Fibroblast of peridontal ligament (primary cell): ENCODE measurements around the gene FSIP1.

Experiments
- DNase-seq: peaks from one replicate; pipeline ENCODE4 v3.0.0-alpha.2; 2010; ENCODE audit errors: extremely low read depth

Gene FSIP1

DNA sequence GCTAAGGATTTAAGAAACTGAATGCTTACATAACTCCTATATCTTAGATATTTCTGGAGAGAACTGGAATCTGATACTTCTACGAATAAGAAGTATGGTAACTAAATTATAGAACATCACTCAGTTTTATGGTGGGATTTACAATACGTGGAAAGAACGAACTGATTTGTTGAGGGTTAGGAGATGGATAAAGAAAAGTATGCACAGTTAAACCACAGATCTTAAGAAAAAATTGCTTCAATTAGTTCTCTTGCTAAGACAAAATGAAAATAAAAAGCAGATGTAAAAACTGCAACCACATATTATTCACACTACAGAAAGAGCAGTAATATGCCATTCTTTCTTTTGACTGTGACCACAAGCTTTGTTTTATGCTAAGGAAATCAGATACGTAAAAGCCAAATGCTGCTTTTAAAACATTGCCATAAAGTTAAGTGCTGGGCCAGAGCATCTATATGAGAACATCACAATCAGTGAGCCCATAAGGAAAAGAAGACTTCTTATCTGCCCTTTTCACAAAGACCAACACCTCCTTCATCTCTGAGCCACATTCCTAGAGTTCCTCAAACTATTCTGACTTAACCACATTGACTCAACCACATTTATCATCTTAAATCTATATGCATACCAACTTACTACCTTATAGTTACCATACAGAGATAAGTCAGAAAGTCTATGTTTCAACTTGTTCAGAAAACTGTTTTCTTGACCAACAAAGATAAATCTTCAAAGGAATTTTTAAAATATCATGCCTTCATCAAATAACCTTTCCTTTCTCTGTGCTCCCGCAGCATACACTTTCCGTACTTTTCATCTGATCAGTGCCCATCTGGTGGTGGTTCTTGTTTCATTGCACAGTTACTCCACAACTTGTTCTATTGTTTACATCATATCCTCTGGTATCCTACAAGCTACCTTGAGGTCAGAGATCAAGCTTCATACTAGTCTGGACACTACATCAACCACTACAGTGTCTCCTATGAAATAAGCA is 61.7 kb downstream of the FSIP1 start:
- peak; percentile 95 for DNase-seq

DNA sequence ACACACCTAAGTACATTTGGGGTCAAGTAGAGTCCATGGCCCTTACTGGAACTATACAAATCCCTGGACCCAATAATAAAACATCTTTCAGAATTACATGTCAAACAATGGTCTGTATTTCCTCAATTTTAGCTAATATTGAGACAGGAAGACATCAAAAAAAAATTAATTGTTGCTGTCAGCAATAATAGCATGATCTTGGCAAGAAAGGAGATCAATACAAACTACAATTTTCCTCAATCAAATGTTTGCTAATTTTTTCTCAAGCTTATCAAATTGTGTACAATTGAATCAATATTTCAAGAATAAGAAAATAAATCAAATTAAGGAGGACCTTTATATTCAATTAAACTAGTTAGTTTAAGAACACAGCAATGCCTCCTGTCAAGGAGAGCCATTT is 62.6 kb downstream of the FSIP1 start:
- no peak for DNase-seq

DNA sequence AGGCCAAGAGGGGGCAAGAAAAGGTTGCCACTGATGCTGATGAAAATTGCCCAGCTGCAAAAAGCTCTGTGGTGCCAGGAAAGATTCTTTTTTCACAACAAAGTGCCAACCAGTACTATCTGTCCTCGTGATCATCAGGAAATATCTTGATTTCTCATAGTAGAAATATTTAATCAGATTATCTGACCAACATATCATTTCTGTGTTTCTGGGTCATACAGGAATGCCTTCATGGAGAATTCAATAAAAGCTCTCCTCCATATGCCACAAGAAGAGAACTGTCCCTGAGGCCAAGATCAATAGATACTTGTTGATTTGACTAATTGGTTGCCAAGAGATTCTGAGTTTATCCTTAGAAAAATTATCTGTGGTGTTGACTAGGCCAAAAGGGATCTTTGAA is 63.5 kb downstream of the FSIP1 start:
- DNase-seq = no peak

DNA sequence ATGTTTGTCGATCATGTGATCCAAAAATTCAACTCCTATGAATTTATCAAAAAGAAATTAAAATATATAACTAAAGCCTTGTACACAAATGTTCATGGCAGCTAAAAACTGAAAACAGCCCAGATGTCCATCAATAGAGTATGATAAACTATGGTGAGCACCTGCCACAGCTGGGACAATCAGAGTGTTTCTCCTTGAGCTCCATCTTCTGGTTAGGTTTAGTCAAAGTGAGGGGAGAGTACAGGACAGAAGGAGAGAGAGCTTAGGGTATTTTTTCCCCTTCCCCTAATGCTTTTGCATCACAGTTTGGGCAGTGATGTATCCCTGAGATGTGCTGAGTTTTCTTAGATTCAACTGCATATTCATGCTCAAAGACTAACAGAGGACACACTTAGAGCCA is 65.5 kb downstream of the FSIP1 start:
- DNase-seq = no peak

DNA sequence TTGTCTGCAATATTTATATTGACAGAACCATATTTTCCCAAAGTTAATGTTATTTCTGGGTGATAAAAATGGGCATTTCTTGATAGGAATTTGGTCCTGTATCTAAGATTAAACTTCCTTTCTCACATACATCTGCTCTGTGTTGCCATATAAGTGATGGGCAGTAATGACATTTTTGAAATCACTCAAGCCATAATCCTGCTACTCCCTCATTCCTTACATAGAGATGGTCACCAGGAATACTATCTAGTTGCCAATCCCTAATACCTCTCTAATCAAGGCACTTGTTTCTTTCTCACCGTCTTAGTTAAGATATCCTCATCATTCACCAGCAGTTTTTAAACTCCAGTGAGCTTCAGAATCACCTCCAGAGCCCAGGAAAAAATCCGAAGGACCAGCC is 68.4 kb downstream of the FSIP1 start:
- no peak for DNase-seq

DNA sequence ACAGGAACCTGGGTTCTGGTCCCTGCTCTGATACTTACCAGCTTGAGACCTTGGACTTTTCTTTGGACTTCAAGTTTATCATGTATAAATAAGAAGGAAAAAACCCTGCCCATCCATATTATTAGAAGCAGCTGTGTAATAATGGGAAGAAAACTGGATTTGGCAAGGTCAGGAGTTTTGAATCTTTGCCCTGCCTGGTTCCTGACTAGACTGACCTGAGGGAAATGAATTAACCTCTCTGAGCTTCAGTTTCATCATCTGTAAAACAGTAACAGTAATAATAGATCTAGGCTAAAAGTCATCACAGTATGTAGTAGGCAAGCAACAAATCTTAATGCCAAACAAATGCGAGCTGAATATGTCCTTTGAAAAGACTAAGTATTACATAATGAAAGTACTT is 68.8 kb downstream of the FSIP1 start:
- peak; percentile 71 for DNase-seq

DNA sequence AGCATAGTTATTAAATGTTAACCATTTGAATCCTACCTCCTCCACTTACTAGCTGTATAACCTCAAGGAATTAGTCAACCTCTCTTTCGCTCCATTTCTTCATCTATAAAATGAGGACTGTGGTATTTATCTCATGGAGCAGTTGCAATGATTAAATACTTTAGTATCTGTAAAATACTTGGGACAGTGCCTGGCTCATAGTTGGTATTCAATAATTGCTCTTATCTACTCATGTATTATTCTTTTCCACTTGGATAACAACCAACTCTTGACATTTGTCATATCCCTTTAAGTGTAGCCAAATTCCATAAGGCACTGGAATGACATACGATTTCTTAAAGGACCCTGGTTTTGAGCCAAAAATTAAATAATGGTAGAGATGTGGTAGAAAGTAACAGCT is 72.0 kb downstream of the FSIP1 start:
- no peak for DNase-seq

DNA sequence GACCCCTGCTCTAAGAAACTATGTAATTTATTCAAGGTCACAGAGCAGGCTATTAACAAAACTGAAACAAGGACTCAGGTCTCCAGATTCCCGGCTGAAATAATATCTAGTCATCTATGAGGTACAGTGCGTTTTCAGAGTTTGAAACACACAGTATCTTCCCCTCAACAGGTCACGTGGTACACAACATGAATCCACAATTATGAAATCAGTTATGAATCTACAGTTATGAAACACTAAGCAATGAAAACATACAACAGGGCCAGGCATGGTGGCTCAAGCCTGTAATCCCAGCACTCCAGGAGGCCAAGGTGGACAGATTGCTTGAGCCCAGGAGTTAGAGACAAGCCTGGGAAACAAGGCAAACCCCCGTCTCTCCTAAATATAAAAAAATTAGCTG is 72.7 kb downstream of the FSIP1 start:
- DNase-seq = no peak

DNA sequence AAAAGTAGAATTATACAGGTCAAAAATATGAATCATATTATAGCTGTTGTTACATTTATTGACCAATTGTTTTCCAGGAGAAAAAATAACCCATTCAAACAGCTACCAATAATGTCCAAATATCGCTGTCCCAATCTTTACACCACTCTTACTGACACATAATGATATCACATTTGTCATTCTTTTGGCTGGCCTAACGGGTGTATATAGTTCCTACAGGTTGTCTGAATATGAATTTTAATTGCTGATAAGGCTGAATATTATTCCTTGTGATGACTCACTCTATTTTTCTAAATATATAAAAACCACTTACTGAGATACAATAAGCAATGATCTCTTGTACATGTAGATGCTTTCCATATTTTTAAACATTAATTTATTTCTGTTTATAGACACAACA is 76.4 kb downstream of the FSIP1 start:
- no peak for DNase-seq

DNA sequence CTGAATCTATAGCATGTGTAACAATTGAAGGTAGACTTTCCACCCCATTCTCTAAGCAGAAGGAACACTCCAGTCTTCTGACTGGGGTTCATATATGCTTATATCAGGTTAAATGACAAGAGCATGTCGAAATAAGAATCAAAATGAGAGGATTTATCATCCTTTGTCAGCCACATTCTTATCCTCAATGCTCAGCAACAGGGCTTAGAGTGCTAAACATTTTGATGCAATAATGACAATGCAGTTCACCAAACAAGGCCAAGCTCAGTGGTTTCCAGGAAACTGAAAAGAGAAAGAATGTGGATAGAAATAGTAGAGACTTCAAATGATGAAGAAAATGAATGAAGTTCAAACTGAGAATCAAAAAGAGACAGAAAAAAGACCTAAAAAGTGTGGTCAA is 78.0 kb downstream of the FSIP1 start:
- peak; percentile 89 for DNase-seq

DNA sequence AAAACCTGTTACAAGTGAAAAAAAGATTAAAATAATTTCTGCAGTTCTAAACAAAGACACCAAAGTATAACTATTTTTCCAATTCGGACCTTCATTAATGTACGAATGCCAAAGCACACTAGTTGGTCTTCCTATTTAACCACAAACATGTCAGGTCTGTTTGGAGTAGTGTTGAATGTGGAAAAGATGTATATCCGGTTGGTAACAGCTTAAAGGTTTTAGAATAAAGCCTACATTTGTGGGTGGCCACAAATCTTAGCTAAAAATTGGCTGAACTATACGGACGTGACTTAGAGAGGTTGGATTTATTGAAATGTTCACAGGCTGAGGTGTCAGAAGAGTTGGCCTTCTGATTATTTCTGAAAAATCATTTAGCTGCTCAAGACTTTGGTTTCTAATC is 78.4 kb downstream of the FSIP1 start:
- no peak for DNase-seq

DNA sequence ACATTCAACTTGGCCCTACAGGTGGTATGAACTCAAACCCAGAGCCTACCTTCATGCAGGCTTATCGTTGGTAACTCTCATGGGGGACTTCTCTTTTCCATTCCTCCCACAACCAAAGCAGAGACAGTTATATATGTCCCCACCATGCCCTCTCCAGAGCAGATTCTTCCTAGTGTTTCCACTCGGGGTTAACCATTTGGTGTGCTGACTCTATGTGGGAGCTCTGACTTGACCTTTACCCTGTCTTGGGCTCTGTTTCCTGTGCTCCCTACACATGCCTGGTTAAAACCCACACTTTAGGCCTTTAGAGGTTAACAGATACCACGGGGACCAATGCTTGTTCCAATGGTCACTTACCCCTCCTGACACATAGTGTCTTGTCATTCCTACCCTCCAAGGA is 80.7 kb downstream of the FSIP1 start:
- no peak for DNase-seq

DNA sequence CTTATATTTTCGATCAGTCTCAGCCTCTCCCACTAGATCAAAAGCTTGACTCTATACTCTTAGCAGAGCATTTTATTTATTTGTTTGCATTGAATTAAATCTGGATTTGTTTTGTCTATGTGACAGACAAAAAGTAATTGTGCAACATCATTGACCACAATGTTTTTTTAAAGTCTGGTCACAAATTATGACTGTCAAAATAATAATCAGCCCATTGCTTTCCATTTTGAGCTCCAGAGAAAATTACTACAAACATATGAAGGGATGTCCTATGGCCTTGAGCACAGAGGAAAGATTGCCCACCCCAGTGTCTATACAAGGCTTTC is 82.3 kb downstream of the FSIP1 start:
- DNase-seq = no peak

DNA sequence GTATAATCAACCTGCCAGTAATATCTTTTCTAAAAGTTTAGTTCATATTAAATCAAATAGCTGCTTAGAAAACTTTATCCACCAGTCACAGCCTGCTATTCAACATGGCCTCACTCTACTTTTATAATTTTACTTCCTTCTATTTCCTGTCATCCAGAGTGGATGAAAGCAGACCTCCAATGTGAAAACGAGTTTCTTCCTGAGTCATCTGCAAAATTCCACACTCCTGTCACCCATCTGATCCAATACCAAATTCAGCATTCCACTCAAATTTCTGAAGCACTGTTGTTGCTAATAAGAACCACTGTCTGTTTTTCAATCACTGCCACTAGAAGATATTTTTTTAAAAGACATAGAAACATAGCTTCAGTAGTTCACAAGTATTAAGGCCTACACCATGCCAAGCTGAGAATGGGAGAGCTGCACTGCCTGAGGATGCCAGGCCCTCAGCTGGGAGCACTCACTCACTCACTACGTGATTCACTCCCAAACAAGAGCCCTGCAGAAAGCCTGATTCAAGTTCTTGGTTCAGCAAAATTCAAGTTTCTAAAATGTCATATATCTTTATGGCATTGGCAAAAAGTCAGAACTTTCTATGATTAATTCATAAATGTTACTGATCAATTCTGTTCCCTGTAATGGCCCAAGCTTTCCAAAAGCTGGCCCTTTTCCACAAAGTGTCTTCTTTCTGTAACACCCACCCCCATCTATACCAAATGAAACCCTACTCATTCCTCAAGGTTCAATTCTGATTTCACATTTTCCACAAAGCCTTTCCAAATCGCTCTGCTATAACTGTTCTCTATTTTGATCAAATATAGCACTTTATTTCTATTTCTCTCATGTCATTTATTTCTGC is 82.9 kb downstream of the FSIP1 start:
- DNase-seq = no peak

DNA sequence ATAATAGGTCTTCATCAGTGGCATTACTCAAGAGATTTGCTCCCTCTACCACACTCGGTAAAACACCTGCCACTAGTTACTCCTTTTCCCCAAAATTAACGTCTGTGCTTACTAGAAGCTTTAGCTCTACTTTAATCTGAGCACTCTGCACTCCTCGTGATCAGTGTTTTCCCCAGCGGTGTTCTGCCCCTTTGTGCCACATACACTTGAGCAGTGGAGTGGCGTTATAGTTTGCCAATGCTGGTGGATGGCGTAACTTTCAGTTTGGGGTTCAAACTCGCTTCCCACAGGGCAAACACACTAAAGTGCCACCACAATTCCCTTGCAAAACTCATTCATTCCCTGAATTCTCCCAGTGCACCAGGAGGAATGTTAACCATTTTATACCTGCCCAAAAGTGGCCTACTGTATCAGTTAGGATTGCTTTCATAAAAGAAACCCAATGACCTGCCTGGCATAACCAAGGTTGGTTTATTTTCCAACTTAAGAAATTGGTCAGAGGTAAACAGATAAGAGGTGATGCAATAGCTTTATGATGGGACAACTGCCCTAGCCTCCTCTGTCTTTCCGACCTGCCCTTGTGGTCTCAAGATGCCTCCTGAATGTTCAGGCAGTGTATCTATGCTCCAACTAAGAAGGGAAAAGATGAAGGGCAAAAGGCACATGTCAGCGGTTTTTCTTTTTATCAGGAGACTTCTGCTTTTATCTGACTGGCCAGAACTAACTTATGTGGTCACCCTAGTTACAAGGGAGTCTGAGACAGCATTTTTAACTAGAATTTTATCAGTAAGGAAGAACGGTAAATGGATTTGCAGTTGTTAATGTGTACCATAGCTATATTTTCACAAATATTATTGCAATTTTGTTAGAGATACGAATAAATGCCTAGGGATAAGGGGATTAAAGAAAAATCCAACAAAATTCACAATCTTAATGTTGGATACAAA is 83.9 kb downstream of the FSIP1 start:
- DNase-seq = no peak

DNA sequence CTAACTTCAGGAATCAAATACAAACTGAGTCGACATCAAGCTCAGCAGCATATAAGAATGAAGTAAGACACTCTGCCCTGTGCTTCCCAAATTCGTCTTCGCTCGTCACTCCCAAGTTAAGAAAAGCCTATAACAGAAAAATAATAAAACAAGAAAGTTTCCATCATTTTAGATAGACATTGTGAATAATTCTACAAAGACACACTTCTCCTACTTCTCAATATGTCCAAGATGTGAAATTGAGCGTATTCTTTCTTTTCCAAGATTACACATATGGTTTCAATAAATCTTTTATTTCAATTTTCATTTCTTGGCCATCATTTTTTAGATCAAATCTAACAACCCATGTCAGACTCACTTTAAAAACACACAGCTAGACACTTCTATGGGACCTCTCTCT is 85.1 kb downstream of the FSIP1 start:
- DNase-seq = no peak

DNA sequence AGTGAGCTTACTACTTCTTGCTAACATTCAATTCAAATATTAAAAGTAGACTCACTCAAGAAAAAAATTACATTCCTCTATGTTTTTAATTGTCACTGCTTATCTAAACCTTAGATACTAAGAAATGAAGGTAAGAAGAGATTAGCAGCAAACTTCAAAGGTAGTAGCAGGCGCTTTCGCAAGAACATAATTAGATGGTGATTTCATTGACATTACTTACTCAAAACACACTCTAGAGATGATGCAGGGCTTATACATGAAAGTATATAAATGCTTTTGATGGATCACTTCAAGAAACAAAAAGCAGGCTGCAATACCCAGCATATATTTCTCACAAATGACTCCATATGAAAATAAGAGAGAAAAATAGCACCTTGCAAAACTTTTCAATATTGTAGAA is 86.8 kb downstream of the FSIP1 start:
- no peak for DNase-seq

DNA sequence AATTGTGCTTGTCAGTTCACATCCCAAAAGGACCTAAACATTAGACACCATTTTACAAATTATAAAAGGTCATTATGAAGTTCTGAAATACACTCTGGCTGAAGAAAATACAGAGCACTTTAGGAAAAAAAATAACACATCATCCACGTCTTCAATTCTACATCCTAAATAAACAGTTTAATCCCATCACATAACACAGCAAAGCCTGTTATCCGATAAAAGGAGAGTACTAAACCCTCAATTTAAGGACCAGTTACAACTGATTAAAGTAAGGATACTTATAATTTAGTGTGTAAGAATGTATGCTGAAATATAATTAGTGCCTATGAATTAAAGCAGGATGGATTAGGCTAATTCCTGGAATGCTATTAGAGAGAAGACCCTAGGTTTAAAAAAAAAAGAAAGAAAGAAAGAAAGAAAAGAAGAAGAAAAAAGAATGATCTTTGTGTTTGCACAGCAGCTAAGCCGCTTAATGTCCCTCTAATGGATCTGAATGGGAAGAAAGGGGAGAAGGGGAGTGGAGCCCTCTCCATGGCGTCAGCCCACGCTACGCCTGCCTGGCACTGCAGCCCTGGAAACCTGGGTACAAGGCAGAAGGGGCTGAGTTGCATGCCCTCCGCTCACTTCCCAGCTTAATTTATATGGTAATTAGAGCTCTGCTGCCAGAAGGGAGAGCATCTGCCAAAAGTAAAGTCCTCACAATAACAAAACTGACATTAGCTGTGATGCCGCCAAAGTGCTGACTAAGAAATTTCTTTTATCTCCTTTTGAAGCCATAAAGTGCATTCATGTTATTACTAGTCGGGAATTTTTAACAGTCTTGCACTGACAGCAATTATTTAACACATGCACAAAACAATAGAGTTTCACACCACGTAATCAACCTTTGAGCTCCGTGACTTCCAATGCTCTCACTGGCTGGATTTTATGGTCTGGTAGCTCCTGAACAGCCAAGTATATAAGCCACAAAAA is 90.0 kb downstream of the FSIP1 start:
- no peak for DNase-seq

DNA sequence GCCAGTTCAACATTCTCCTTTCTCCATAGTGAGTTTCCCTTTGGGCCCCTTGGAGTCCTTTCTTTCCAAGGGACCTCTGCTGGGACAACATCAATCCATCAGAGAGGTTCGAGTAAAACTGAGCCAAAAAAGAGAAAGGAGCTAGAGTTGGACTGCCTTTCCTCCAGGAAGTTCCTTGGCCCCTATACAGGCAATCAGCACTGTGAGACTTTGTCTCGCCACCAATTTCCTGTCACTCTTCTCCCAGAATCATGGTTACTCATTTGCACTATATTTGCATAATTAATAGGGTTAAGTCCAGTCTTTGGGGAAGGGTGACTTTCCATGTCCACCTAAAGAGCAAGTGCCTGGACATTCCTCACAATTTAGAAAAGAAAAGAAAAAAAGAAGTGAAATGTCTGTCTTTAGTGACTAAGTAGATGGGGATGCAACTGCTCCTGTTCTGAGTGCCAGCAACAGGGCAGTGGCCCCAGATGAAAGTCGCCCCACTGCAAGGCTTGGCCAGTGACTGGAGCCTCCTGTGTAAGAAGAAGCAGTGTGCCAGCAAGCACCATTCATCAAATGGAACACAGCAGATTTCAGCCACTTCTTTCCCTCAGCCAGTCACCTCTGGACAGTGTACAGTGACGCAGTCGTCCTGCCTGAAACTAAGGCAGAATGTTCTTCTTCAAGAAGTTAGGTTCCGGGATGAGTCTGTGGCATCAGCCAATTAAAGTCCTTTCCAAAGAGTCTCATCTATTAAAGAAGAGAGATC is 91.6 kb downstream of the FSIP1 start:
- DNase-seq = no peak

DNA sequence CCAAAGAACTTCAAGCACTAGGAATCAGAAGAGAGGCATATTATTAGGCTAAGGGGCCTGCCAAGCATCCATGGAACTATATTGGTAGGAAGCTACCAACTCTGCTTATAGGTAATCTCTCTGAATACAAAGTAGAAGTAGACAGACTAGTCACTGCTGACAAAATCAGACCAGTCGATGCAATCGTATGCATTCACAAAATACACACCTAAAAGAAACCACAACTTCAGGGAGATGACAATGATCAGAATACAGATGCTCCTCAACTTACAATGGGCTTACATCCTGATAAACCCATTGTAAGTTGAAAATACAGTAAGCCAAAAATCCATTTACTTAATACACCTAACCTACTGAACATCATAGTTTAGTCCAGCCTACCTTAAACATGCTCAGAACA is 94.7 kb downstream of the FSIP1 start:
- no peak for DNase-seq
